Measurements from ENCODE around the gene LRRC36.
A peak's percentile ranks its signal among the peaks of the same experiment; 100 is the strongest.

DNA sequence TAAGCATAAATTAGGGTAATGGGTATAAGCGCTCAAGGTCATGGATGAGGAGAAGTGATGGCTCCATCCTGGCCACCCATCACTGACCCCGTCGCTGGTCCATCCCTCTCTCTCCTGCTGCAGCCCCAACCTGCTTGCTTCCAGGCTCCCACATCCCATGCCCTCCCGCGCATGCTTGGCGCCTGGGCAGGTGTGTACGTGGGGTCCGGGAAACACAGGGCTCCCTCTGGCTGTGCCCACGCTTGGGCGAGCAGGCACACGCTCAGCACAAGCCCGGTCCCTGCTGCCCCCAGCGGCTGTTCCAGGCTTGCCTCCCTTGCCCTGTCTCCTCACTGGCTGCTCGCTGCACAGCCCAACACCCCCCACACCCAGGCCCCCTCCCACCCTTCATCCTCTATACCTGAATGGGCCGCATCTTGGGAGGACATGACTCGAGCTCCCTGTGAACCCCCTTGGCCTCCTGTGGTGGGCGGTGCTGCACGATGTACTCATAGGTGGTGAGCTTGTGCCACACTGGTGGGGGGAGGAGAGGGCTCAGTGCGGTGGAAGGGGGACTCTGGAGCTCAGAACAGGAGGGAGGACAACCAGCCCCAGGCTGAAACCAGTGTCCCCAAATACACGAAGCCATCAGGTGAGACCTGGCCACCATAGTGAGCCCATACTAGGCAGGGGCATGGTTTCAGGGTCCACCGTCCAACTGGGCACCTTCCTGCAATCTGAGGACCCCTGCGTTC is 71.4 kb downstream of the LRRC36 start:
- TF ChIP-seq POLR2AphosphoS5 (IDR thresholded peaks at IDR 0.05; ENCODE audit: low read depth) (no peak), EZH2 (IDR thresholded peaks at IDR 0.05; ENCODE audit: low read depth, unreplicated experiment) (no peak), CREB1 (CRISPR knock-in tag; IDR thresholded peaks at IDR 0.05; ENCODE audit: low read depth) (no peak), EZH2phosphoT487 (IDR thresholded peaks at IDR 0.05; ENCODE audit: unreplicated experiment) (no peak), NANOG (IDR thresholded peaks at IDR 0.05; ENCODE audit: borderline replicate concordance) (no peak), ZNF331 (CRISPR knock-in tag; IDR thresholded peaks at IDR 0.05; ENCODE audit: low read depth) (no peak), ZNF114 (CRISPR knock-in tag; IDR thresholded peaks at IDR 0.05) (no peak), STAT1 (IDR thresholded peaks at IDR 0.05; ENCODE audit: unreplicated experiment) (no peak), JUNB (IDR thresholded peaks at IDR 0.05; ENCODE audit: unreplicated experiment) (no peak)
- TF ChIP-seq, protein P1, sequence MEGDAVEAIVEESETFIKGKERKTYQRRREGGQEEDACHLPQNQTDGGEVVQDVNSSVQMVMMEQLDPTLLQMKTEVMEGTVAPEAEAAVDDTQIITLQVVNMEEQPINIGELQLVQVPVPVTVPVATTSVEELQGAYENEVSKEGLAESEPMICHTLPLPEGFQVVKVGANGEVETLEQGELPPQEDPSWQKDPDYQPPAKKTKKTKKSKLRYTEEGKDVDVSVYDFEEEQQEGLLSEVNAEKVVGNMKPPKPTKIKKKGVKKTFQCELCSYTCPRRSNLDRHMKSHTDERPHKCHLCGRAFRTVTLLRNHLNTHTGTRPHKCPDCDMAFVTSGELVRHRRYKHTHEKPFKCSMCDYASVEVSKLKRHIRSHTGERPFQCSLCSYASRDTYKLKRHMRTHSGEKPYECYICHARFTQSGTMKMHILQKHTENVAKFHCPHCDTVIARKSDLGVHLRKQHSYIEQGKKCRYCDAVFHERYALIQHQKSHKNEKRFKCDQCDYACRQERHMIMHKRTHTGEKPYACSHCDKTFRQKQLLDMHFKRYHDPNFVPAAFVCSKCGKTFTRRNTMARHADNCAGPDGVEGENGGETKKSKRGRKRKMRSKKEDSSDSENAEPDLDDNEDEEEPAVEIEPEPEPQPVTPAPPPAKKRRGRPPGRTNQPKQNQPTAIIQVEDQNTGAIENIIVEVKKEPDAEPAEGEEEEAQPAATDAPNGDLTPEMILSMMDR (conservative IDR thresholded peaks at IDR 0.05; ENCODE audit: low read depth in 2 of 2) = peak in 1 of 2 experiments; percentile 29; a peak in 2 of 4 replicates
- TF ChIP-seq, protein P2, sequence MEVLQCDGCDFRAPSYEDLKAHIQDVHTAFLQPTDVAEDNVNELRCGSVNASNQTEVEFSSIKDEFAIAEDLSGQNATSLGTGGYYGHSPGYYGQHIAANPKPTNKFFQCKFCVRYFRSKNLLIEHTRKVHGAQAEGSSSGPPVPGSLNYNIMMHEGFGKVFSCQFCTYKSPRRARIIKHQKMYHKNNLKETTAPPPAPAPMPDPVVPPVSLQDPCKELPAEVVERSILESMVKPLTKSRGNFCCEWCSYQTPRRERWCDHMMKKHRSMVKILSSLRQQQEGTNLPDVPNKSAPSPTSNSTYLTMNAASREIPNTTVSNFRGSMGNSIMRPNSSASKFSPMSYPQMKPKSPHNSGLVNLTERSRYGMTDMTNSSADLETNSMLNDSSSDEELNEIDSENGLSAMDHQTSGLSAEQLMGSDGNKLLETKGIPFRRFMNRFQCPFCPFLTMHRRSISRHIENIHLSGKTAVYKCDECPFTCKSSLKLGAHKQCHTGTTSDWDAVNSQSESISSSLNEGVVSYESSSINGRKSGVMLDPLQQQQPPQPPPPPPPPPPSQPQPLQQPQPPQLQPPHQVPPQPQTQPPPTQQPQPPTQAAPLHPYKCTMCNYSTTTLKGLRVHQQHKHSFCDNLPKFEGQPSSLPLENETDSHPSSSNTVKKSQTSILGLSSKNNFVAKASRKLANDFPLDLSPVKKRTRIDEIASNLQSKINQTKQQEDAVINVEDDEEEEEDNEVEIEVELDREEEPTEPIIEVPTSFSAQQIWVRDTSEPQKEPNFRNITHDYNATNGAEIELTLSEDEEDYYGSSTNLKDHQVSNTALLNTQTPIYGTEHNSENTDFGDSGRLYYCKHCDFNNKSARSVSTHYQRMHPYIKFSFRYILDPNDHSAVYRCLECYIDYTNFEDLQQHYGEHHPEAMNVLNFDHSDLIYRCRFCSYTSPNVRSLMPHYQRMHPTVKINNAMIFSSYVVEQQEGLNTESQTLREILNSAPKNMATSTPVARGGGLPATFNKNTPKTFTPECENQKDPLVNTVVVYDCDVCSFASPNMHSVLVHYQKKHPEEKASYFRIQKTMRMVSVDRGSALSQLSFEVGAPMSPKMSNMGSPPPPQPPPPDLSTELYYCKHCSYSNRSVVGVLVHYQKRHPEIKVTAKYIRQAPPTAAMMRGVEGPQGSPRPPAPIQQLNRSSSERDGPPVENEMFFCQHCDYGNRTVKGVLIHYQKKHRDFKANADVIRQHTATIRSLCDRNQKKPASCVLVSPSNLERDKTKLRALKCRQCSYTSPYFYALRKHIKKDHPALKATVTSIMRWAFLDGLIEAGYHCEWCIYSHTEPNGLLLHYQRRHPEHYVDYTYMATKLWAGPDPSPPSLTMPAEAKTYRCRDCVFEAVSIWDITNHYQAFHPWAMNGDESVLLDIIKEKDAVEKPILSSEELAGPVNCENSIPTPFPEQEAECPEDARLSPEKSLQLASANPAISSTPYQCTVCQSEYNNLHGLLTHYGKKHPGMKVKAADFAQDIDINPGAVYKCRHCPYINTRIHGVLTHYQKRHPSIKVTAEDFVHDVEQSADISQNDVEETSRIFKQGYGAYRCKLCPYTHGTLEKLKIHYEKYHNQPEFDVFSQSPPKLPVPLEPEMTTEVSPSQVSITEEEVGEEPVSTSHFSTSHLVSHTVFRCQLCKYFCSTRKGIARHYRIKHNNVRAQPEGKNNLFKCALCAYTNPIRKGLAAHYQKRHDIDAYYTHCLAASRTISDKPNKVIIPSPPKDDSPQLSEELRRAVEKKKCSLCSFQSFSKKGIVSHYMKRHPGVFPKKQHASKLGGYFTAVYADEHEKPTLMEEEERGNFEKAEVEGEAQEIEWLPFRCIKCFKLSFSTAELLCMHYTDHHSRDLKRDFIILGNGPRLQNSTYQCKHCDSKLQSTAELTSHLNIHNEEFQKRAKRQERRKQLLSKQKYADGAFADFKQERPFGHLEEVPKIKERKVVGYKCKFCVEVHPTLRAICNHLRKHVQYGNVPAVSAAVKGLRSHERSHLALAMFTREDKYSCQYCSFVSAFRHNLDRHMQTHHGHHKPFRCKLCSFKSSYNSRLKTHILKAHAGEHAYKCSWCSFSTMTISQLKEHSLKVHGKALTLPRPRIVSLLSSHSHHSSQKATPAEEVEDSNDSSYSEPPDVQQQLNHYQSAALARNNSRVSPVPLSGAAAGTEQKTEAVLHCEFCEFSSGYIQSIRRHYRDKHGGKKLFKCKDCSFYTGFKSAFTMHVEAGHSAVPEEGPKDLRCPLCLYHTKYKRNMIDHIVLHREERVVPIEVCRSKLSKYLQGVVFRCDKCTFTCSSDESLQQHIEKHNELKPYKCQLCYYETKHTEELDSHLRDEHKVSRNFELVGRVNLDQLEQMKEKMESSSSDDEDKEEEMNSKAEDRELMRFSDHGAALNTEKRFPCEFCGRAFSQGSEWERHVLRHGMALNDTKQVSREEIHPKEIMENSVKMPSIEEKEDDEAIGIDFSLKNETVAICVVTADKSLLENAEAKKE (CRISPR knock-in tag; IDR thresholded peaks at IDR 0.05) = no peak
- TF ChIP-seq, protein P3, sequence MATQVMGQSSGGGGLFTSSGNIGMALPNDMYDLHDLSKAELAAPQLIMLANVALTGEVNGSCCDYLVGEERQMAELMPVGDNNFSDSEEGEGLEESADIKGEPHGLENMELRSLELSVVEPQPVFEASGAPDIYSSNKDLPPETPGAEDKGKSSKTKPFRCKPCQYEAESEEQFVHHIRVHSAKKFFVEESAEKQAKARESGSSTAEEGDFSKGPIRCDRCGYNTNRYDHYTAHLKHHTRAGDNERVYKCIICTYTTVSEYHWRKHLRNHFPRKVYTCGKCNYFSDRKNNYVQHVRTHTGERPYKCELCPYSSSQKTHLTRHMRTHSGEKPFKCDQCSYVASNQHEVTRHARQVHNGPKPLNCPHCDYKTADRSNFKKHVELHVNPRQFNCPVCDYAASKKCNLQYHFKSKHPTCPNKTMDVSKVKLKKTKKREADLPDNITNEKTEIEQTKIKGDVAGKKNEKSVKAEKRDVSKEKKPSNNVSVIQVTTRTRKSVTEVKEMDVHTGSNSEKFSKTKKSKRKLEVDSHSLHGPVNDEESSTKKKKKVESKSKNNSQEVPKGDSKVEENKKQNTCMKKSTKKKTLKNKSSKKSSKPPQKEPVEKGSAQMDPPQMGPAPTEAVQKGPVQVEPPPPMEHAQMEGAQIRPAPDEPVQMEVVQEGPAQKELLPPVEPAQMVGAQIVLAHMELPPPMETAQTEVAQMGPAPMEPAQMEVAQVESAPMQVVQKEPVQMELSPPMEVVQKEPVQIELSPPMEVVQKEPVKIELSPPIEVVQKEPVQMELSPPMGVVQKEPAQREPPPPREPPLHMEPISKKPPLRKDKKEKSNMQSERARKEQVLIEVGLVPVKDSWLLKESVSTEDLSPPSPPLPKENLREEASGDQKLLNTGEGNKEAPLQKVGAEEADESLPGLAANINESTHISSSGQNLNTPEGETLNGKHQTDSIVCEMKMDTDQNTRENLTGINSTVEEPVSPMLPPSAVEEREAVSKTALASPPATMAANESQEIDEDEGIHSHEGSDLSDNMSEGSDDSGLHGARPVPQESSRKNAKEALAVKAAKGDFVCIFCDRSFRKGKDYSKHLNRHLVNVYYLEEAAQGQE (IDR thresholded peaks at IDR 0.05; ENCODE audit: unreplicated experiment) = no peak
- TF ChIP-seq, protein P4, sequence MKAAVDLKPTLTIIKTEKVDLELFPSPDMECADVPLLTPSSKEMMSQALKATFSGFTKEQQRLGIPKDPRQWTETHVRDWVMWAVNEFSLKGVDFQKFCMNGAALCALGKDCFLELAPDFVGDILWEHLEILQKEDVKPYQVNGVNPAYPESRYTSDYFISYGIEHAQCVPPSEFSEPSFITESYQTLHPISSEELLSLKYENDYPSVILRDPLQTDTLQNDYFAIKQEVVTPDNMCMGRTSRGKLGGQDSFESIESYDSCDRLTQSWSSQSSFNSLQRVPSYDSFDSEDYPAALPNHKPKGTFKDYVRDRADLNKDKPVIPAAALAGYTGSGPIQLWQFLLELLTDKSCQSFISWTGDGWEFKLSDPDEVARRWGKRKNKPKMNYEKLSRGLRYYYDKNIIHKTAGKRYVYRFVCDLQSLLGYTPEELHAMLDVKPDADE (IDR thresholded peaks at IDR 0.05) = no peak
